ENCODE measurements around the gene GTF2A1.

GTF2A1 gene

DNA sequence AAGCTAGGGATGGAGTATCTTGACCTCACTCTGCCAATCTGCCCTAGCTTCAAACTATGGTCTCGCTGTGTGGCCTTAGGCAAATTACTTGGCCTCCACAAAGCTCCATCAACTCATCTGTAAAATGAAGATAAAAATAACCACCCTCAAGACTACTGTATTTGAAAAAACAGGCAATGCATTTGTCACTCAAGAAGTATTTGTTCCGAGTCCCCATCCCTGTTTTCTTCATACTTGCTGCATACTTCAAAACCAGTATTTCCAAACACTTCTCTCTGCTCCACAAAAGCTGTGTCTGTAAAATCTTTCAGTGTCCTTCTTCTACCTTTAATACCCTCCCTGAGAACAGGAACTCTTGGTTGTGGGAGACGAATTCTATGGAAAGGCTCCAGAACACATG is 47.9 kb downstream of the GTF2A1 start:
- no peak for DNase-seq

DNA sequence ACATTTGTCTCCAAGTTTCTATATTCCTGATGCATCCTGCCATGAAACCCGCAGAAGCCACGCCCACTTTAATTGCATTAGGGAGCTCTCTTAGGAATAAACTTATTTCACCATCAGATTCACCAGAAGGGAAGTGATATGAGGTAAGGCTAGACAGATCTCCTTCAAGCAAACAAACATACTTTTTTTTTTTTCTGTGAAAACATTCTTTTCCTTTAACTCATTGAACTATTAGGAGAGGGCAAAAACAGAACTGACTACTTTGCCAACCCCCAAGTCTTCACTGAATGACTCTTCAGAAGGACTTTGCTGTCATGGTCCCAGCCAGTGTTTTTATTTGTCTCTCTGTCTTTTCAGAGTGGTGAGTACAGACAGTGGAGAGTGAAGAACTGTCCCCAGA is 48.4 kb downstream of the GTF2A1 start:
- DNase-seq, result no peak

DNA sequence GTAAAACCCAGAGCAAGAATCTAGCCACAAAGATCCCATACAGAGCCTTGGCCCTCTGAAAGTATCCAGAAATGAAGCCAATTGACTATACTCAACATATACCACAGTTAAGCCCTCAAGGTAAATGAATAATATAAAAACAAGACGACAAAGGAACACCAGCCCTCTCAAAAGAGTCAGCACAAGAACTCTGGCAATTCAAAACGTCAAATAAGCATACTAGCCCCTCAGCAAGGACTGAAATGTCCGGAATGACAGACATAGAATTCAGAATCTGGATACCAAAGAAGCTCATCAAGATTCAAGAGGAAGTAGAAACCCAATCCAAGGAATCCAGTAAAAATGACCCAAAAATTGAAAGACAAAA is 49.9 kb downstream of the GTF2A1 start:
- no peak for DNase-seq

DNA sequence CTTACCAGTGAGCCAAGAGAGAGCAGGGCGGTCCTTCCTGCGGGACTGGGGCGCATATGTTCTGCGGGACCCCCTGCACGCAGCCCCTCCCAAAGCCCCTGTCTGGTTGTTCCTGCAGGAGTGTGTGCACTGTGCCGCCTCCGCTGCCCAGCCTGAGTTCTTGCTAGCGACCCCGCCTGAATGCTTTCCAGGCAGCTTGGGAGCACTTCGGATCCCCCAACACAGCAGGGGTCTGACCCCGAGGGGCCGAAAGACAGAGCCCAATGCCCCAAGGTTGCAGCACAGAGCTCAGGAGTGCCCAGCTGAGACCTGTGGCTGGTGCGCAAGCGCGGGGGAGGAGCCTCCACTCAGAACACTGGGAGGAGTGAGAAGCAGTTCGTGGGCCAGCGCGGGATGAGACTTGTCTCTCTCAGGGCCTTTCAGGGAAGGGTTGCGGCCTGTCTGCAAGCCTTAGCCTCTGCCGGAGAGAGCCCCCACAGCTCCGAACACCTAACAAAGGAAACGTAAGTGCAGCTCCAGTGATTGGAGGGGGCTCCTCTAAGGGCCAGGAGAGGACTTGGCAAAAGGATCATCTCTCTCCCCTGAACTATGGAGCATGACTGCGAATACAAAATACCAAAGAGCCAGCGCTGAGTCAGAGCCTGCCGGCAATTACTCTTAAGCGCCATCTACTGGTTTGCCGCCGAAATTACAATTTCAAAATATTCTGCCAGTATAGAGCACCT is 50.5 kb downstream of the GTF2A1 start:
- peak; percentile 84 for DNase-seq

DNA sequence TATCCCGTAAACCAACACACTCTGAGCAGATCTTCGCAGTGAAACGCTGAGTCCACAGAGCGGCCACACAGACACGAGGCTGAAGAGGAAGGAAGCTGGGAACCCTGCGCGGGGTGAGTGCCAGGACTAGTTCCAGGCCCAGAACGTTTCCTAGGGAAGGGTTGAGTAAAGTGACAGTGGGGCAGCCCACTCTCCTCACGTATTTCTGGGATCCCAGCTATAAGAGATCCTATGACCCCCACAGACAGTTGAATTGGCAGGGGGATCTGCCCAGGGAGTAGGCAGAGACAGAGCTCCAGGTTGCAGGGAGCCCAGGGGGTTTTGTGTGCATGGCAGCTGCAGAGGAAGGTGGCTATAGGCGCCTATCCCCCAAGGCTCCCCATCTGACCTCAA is 51.1 kb downstream of the GTF2A1 start:
- no peak for DNase-seq

DNA sequence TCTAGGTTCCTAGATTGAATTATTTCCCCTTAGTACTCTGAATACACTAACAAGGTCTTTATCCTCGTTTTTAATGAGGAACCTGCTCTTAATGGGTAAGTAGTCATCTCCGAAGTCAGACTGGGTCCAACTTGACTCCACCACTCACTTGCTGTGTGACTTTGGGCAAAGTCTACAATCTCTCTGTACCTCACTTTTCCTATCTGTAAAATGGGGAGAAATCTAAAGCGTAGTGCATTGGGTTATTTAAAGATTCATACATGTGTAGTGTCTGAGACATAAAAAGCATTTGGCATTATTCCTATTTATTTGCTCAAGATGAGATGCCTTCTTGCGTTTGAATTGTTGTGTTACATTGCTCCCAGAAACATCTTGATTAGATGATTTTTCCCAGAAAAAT is 51.5 kb downstream of the GTF2A1 start:
- DNase-seq, result no peak

DNA sequence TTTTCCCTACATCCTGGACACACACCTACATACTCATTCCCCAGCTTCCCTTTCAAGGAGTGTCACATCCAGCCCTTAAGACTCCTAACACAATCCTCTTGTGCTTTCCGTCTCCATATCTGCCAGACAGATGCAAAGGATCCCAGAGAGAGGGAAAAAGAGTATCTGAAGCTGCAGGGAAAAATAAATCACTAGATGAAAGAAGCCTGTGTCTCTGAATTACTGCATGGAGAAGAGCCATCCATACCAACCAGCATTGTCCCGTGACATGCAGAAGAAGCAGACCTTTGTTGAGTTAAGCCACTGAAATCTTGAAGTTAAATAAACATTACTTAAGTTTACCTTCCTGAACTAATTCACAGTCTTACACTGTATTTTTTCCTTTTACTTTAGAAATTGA is 54.6 kb downstream of the GTF2A1 start:
- no peak for DNase-seq

DNA sequence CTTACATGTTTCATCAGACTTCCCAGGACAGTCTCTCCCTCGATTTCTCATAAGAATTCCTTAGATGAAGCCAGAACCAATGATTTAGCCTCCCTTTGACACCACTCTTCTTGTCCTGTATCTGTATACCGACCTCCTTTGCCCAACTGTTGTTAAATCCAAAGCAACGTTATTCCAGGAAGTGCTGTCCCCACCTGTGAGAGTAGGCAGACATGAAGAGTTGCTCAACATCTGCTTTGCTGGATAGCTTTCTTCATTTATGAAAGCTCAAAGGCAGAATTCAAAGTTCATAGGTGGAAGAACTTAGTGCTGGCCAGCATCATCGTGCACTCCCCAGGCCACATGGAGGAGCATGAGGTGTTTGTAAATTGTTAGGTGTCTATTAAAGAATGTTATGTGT is 55.6 kb downstream of the GTF2A1 start:
- DNase-seq, result no peak

DNA sequence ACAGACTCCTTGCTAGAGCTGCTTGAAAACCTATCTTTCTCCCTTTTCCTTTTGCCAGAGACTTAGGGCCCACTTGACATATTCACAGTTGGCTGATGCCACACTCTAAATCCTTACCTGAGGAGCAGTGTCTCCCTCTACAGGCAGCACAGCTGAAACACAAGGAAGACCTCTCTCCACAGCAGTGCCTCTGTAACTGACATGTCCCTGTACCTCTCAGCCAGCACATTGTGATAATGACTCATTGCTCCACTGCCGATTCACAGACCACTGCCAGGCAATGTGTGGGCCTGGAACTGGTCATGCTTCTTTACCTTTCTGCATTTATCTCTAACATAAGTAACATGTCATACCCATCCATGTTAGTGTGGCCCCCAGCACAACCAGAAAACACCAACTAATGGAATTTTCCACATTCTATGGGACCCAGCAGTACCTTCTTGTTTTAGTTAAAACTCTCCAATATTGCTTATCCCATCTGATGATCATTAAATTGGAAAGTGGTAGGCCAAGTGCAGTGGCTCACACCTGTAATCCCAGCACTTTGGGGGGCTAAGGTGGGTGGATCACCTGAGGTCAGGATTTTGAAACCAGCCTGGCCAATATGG is 56.5 kb downstream of the GTF2A1 start:
- peak; percentile 38 for DNase-seq

DNA sequence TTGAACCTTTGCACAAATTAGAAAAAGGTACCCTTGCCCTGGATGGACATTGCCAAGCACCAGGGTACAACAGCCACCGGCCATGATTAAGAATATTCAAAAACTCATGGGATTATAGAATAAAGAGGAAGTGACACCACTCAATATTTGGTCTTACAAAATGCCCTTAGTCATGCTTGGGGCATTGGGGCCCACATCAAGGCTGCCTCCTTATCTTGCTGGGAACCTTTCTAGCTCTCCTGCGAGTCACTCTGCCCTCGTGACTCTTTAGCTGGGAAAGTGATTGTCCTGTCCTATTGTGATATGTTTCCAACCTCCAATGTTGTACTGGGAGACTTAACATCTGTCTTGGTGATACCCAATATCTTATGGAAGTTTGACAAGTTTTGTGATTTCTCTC is 57.8 kb downstream of the GTF2A1 start:
- DNase-seq, result no peak

DNA sequence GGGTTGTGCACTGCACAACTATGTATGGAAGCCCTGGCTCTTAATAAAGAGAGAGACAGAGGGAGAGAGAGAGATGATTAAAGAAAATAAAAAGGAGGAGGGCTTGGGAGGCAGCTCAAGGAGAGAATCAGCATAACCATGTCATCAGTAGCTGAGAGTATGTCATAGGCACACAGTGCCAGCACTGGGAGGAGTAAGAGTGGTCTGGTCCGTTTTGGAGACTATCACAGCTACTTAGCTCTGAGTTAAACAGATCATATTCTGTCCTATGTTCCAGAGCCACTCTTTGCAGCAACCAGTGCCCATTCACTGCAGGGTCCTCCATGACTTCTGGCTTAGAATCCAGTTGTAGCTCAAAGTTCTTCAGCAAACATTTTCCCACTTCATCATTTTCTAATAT is 59.0 kb downstream of the GTF2A1 start:
- no peak for DNase-seq

DNA sequence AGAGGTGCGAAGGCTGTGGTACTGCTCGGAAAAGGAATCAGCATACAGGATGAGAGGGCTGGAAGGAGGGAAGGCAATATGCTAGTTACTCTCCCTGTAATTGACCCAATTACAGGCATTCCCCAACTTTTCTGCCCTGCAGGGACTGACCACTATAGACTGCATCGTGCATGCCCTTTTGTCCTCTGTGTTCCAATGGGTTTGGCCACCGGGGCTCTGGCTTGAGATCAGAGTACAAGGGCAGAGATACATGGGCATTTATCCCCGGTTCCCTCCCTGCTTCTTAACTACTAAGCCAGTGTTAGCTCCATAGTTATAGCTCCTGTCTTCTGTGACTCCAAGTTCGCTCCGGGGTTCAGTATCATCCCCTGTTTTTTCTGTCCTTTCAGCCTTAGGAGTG is 59.7 kb downstream of the GTF2A1 start:
- DNase-seq, result no peak

DNA sequence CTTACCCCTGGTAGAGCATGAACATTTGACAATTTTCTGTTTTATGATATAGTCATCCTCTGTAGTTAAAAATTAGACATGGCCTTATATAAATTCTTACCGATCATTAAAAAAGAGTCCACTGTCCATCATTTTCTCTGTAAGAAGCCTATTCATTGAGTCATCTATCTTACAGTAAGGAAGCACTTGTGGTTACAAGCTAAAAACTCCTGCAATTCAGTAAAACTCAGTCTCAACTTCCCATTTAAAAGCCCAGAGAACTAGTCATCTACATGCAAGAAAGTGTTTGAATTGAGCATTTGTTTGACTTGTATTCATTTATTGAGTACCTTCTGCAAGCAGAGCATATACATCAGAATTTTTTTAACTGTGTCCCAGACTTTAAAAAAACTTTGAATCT is 63.3 kb downstream of the GTF2A1 start:
- no peak for DNase-seq

DNA sequence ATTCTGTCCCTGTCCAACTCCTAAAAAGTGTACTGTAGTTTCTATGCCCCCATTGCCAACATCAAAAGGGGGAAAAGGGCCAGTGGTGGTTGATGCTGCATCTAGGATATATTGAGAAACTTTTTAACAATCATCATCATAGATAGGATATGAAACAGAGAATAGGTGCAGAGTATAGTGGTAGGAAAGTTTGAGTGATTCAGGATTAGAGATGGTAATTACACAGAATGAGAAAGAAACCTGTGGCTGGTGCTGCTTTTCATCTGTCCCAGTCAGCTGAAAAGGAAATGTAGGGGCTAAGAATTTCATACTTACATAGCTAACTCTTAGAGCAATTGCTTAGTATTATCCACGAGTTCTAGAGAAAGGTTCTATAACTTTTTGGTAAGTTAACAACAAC is 67.6 kb downstream of the GTF2A1 start:
- no peak for DNase-seq

DNA sequence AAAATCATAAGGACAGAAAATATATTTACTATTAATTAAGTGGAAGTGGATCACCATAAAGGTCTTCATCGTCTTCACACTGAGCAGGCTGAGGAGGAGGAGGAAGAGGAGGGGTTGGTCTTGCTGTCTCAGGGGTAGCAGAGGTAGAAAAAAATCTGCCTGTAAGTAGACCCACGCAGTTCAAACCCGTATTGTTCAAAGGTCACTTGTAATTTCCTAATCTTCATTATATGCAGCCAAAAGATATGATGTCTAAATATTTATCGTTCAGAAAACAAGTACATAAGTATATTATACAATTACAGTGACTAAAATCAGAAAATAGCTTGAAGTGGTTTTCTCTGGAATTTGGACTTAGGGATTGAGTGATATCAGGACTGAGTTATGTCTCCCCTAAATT is 72.1 kb downstream of the GTF2A1 start:
- DNase-seq, result no peak

DNA sequence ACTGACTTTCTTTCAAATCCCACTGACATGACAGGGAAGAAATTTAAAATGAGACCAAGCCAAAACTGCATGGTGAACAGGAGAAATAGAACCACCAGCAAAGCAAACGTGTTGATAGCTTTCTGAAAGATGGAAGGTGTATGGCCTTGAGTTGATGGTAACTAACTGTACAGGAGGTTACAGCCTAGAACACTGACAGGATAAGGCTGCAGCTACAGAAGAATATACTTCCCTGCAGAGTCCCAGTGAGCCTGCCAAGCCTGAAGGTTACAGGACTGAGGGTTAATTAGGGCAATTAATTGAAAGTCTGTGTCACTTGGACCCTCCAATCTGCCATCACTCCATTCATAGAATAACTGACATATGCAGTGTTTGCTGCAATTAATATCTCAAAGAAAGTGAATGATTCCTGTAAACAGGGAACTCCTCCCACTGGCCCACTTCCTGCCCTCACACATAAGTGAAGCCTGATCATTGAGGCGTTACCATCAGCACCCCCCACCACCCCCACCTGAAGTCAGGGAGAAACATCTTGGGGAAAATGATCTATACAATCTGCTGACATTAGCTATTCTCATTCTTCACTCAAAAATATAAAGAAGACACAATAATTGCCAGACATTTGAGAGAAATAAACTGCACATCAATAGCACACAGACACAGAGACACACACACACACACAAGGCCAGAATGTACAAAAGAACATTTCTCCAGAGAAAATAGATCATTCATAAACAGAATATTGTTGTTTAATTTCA is 73.4 kb downstream of the GTF2A1 start:
- no peak for DNase-seq

DNA sequence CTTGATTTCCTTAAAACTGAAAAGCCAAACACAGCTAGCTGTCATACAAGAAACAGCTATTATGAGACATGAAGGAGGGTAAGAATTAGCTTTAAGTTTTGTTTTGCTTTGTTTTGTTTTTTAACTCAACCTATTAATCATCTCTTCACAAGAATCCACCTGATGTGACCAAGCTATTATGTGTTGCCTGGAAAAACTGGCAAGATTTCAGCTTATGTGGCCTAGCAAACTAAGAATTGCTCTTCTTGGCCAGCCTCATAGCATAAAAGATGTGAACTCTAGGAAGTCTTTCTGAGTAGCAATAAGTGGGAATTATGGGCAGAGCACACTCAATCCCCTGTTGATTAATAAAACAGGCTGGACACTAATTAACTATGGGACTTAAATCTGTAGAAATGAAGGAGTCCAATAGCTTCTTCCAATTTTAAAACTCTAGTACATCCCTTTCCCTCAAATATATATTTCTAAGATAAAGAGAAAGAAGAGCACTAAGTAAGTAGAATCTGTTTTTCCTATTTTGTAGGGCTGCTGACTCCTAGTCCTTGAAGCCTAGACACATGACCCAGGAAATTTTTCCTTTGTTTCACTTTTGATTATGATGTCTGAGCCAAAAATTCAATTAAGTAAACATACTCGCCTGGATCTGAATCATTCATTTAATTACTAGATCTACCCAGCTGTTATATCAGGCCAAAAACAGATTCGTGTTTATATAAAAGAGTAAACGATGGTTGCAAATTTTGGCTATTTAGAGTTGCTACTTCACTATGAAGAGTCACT is 75.7 kb downstream of the GTF2A1 start:
- DNase-seq, result no peak

DNA sequence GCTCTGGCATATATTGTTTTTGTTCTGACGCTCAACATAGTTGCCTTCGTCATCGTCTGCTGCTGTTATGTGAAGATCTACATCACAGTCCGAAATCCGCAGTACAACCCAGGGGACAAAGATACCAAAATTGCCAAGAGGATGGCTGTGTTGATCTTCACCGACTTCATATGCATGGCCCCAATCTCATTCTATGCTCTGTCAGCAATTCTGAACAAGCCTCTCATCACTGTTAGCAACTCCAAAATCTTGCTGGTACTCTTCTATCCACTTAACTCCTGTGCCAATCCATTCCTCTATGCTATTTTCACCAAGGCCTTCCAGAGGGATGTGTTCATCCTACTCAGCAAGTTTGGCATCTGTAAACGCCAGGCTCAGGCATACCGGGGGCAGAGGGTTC is 77.0 kb downstream of the GTF2A1 start:
- no peak for DNase-seq

DNA sequence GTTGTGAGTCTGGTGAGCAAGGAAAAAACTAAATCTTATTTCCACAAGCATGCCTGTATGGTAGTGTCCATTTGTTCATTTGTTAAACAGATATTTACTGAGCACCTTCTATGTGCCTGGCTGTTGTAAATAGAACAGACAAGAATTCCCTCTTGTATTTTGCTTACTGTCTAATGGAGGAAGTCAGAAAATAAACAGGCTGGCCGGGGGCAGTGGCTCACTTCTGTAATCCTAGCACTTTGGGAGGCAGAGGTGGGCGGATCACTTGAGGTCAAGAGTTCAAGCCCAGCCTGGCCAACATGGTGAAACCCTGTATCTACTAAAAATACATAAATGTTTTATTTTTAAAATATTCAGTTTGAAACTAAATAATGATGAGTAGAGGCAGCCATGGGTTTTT is 79.3 kb downstream of the GTF2A1 start:
- no peak for DNase-seq

DNA sequence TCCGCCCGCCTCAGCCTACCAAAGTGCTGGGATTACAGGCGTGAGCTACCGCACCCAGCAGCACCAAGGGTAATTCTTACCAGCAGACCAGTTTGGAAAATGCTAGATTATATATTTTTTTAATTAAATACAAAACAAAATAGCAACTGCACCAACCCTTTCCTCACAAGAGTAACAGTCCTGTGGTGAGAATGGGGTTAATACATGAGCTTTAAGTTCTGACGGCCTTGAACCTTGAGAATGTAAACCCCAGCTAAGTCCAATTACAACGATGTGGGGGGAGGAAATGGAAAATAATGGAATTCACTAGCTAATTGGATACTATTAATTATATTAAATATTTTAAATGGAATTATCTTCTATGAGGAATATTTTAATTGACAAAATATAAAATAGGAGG is 82.3 kb downstream of the GTF2A1 start:
- DNase-seq, result no peak

DNA sequence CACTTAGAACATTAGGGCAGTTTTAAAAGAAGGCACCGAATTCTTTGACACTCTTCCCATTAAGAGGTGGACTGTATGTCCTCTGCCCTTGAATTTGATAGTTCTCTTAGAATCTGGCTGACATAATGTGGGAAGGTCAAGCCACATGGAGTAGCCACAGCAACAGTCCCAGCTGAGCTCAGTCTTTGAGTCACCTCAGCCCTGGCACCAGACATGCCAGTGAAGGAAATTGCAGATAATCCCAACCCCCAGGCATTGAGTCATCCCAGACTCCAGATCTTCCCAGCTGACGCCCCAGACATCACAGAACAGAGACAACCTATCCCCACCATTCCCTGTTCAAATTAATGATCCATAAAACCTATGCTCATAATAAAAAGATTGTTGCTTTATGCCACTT is 83.4 kb downstream of the GTF2A1 start:
- peak; percentile 30 for DNase-seq

DNA sequence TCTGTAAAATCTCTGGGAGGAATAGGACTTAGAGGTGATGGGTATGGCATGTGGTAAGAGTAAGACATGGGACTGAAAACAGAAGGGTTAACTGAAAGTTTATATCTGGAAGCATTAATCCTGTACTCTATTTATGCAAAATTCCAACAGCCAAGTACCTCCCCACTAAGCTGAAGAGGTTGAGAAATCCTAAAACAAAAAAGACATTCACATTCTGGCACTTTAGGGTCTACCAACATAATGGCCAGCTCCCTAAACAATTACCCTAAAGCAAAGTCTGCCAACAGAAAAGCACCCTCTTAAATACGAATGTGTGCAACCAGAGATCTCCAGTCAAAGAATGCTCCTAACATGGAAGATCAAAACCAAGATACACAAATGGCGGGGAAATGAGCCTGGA is 87.4 kb downstream of the GTF2A1 start:
- no peak for DNase-seq

DNA sequence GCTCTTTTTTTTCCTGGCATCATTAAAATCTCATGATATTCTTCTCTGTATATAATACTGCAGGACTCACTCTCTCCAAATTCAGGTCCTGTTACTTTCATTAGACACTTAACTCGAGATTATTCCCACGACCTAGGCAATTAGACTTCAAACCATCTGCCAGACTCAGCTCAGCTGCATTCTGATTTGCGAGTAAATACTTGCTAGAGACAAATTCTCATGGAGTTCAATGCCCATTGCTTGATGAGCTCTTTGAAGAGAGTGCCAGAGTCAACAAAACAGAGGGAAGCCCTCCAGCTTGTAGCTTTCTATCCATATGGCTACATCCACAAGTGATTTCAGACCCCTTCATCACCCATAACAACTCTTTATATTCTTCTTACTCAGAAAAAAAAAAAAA is 88.3 kb downstream of the GTF2A1 start:
- no peak for DNase-seq

DNA sequence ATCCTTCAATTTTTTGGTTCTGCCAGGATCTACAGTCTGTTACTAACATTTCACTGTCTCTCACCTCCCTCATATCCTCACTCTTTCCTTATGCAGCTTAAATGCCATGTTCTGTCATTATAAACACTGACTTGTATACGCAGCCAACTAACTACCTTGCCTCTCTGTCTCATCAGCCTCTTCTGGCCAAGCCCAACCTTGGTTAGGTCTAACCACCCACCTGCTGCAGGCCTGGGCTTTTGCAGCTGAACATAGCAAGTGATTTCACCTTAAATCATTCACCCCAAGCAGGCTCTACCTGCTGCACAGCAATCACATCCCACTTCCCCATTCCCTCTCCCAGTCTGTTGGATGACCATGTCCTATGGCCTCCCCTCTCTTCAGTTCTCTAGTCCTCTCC is 91.5 kb downstream of the GTF2A1 start:
- DNase-seq, result no peak
